OCI-LY1 (cell line): ENCODE data around the gene FRMD3.
"Not testable (repeated sequence)": the region's sequence is repeated elsewhere in the genome, so short reads cannot be mapped to it uniquely, and the experiment has no call there.

Experiments
- CTCF ChIP-seq: fragments of 200-600 bp; sonication (generic), shearing (Covaris generic); IDR thresholded peaks from 2 replicates; pipeline ENCODE4 v1.5.1; 2017; ENCODE audit warnings: mild to moderate bottlenecking, antibody characterized with exemption, low read length, moderate library complexity, mixed read lengths
- EZH2 ChIP-seq: fragments of 200-600 bp; sonication (generic), shearing (Covaris generic); IDR thresholded peaks from 2 replicates; pipeline ENCODE4 v1.8.0; 2017; ENCODE audit warnings: borderline replicate concordance, mixed run types, mild to moderate bottlenecking, antibody characterized with exemption, low read length, moderate library complexity, mixed read lengths

- not testable (repeated sequence) for TF ChIP-seq CTCF, EZH2
Measured at GRCh38 chr9:83358493-83358892, 179.7 kb downstream of the FRMD3 start.
